Measurements from ENCODE around the gene CXorf65.

Gene CXorf65

DNA sequence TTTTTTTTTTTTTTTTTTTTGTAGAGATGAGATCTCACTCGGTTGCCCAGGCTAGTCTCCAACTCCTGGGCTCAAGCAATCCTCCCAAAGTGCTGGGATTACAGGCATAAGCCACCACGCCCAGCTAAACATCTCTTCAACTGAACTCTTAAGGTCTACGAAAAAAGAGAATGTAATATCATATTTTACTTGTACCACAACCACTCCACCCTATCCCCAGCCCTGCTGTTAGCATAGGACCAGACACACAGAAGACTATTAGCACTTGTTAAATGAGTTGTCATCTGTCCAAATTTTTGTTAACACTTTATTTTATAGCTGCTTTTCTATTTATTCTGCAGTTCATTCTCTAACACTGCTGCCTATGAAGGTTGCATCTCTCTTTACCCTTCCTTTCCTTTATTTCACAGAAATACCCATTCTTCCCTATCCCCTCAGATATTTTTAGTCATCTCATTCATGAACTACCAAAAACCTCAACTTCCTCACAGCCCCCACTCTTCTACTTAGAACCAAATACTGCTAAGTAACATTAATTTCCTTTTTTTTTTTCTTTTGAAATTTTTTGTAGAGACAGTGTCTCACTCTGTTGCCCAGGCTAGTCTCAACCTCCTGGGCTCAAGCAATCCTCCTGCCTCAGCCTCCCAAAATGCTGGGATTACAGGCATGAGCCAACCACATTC lies 48.6 kb downstream of the CXorf65 start:
- DNase-seq, result no peak

DNA sequence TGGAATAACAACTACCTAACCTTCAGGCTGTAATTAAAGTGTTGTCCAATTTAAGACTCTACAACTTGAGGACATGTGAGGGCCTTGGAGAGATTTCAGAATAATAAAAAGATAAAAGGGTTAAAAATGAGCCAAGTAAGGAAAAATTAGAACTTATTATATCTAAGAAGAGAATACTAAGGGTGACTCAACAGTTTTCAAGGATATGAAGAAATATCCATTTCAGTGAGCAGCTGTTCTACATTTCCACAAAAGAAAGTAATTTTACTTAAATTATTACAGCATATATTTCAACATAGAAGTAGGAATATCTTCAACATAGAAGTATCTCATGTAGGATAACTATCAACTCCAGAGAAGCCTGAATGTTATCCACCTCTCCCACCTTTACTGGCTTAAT lies 49.7 kb downstream of the CXorf65 start:
- no peak for DNase-seq

All from NCI-H774 (cell line).